Osteoblast (primary cell): ENCODE measurements around the gene PTH1R. TPM values are rescaled to one million over a fixed set of nuclear protein-coding genes. Genes with fewer than 3 reads are reported as not detected.

Experiments
- DNase-seq: peaks from one replicate; pipeline ENCODE4 v3.0.0; 2011; ENCODE audit warnings: low spot score, mixed read lengths; ENCODE audit not compliant: insufficient read length; ENCODE audit errors: missing footprints
- H2AFZ ChIP-seq: 2 replicates; pipeline ENCODE4 v1.6.0; 2011; ENCODE audit warnings: mild to moderate bottlenecking, low read length
- H3K27ac ChIP-seq: 2 replicates; pipeline ENCODE4 v1.5.1; 2011; ENCODE audit warnings: mild to moderate bottlenecking, low read depth, low read length, moderate library complexity
- H3K27me3 ChIP-seq: 2 replicates; pipeline ENCODE4 v1.6.0; 2012; ENCODE audit warnings: mild to moderate bottlenecking, control low read depth, inconsistent platforms, low read length, moderate library complexity; ENCODE audit not compliant: insufficient read depth
- H3K36me3 ChIP-seq: 2 replicates; pipeline ENCODE4 v1.5.1; 2011; ENCODE audit warnings: mild to moderate bottlenecking, low read length, control low read depth, moderate library complexity; ENCODE audit not compliant: insufficient read depth
- H3K4me1 ChIP-seq: 2 replicates; pipeline ENCODE4 v1.5.1; 2011; ENCODE audit warnings: mild to moderate bottlenecking, low read length, control low read depth, moderate library complexity; ENCODE audit not compliant: insufficient read depth
- H3K4me2 ChIP-seq: 2 replicates; pipeline ENCODE4 v1.6.0; 2011; ENCODE audit warnings: mild to moderate bottlenecking, low read length; ENCODE audit not compliant: insufficient read depth
- H3K4me3 ChIP-seq: fragments of 200-600 bp; sonication (generic); 3 replicates; pipeline ENCODE4 v1.5.1; 2012; ENCODE audit warnings: mild to moderate bottlenecking, low read length, inconsistent platforms; ENCODE audit not compliant: insufficient read depth
- H3K79me2 ChIP-seq: 2 replicates; pipeline ENCODE4 v1.6.0; 2012; ENCODE audit warnings: mild to moderate bottlenecking, low read length, control low read depth, inconsistent platforms; ENCODE audit not compliant: insufficient read depth
- H3K9me3 ChIP-seq: 2 replicates; pipeline ENCODE4 v1.5.1; 2011; ENCODE audit warnings: low read depth, low read length, control low read depth
- H4K20me1 ChIP-seq: 2 replicates; pipeline ENCODE4 v1.6.0; 2012; ENCODE audit warnings: mild to moderate bottlenecking, low read length, control low read depth; ENCODE audit not compliant: insufficient read depth
- CTCF ChIP-seq: IDR thresholded peaks from 2 replicates; pipeline ENCODE4 v1.5.1; 2011; ENCODE audit warnings: mild to moderate bottlenecking, low read depth, low read length, moderate library complexity; ENCODE audit errors: extremely low read depth
- total RNA-seq: library from RNA; depleted of rRNA; stranded (reverse); fragments of >200 nt; gene quantifications from 2 replicates; pipeline ENCODE4 v1.2.3, GENCODE V29; 2012

The PTH1R gene
- total RNA-seq, 1 donor = 0.36 TPM

DNA sequence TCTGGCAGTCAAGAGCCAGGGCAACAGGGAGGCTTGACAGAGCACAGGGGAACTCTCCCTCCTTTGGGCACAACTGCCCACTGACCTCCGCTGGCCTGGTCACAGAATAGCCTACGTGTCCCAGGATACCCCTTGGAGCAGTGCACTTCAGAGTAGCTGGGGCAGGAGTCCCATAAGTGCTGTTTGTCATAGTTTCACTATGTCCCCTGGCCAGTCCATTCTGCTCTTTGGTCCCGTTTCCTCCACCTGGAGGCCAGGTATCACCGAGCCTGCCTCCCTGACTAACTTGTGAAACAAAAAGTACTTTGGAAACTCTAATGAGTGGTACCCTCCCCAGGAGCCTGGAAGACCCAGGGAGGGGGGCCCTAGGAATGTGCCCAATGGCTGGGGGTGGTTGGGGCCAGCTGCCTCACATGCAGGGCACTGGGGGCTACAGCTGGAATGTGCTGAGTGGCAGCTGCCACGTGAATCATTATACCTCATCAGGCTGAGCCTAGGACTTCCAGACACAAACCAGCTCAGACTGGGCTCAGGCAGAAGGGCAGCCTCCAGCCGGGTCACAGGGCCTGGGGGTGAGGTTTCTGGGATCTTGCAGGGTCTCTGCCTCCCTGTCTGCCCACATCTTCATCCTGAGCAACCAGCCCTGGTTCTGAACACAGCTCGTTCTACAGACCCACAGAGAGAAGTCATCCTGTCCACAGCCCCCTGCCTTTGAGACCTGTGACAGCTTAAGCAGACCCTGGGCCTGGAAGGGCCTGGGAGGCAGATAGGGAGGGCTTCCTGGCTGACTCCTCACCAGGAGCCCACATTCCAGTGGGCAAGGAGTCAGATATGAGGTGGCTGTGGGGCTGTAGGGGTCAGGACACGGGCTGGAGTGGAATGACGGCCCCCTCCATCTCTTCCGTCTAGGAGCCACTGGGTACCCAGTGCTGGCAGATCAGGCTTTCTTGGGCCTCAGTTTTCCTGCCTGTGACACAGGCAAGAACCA, 914 bp upstream of the PTH1R start:
- TF ChIP-seq CTCF = no peak
- no peak overlapping the region for H3K27ac ChIP-seq
- H3K79me2 ChIP-seq = no peaks in the 10 kb centered on the region
- no peaks in the 10 kb centered on the region for H4K20me1 ChIP-seq
- DNase-seq = peak; percentile 79
- no peak overlapping the region for H2AFZ ChIP-seq
- H3K4me1 ChIP-seq = no peaks in the 10 kb centered on the region
- H3K36me3 ChIP-seq = no peaks in the 10 kb centered on the region
- H3K9me3 ChIP-seq = no peaks in the 10 kb centered on the region
- H3K4me3 ChIP-seq = no peak overlapping the region
- H3K4me2 ChIP-seq = no peak overlapping the region
- H3K27me3 ChIP-seq = peaks cover 17% of the 10 kb centered on the region

GRCh38 chr3:46878781-46879436, 1.4 kb downstream of the PTH1R start:
- no peak overlapping the region for H3K4me2 ChIP-seq
- peak; percentile 87 for DNase-seq
- peaks cover 33% of the 10 kb centered on the region for H3K27me3 ChIP-seq
- H3K36me3 ChIP-seq = no peaks in the 10 kb centered on the region
- no peaks in the 10 kb centered on the region for H3K4me1 ChIP-seq
- H3K4me3 ChIP-seq = no peak overlapping the region
- TF ChIP-seq CTCF = no peak
- H3K27ac ChIP-seq = no peak overlapping the region
- H4K20me1 ChIP-seq = no peaks in the 10 kb centered on the region
- H2AFZ ChIP-seq = no peak overlapping the region
- H3K79me2 ChIP-seq = no peaks in the 10 kb centered on the region
- no peaks in the 10 kb centered on the region for H3K9me3 ChIP-seq

GRCh38 chr3:46880884-46881595, 3.5 kb downstream of the PTH1R start:
- Histone ChIP-seq H3K27ac (no peak overlapping the region), H3K4me1 (no peaks in the 10 kb centered on the region), H3K27me3 (peaks cover 52% of the 10 kb centered on the region), H4K20me1 (no peaks in the 10 kb centered on the region), H3K4me3 (no peak overlapping the region), H2AFZ (no peak overlapping the region), H3K9me3 (no peaks in the 10 kb centered on the region), H3K36me3 (no peaks in the 10 kb centered on the region), H3K79me2 (no peaks in the 10 kb centered on the region), H3K4me2 (peak overlapping the region; percentile 10)
- DNase-seq = no peak
- no peak for TF ChIP-seq CTCF
